GM13977 (cell line): ENCODE results near the gene TEX53.

ENCODE experiments used
- DNase-seq: peaks from one replicate; pipeline ENCODE4 v3.0.0; 2012; ENCODE audit warnings: low spot score
- in situ Hi-C: fragments of 300-500 bp; cut with MboI; formaldehyde crosslinking; loops from one replicate; pipeline ENCODE4 v1.12.0; 2022; ENCODE audit warnings: low sequenced_read_pairs, low pct_unique_long_range_greater_than_20kb, mixed read lengths, inconsistent platforms; ENCODE audit not compliant: unreplicated experiment
- TF ChIP-seq, protein P1 (sequence below): IDR thresholded peaks from 2 replicates; pipeline ENCODE4 v1.5.1; 2012; ENCODE audit warnings: mild to moderate bottlenecking, control low read depth; ENCODE audit not compliant: insufficient read depth; ENCODE audit errors: extremely low read depth, missing control alignments

TEX53 gene

GRCh38 chr9:114613919-114614318, 43.7 kb downstream of the TEX53 start:
- in situ Hi-C loops: no loop called here
- TF ChIP-seq, protein P1, sequence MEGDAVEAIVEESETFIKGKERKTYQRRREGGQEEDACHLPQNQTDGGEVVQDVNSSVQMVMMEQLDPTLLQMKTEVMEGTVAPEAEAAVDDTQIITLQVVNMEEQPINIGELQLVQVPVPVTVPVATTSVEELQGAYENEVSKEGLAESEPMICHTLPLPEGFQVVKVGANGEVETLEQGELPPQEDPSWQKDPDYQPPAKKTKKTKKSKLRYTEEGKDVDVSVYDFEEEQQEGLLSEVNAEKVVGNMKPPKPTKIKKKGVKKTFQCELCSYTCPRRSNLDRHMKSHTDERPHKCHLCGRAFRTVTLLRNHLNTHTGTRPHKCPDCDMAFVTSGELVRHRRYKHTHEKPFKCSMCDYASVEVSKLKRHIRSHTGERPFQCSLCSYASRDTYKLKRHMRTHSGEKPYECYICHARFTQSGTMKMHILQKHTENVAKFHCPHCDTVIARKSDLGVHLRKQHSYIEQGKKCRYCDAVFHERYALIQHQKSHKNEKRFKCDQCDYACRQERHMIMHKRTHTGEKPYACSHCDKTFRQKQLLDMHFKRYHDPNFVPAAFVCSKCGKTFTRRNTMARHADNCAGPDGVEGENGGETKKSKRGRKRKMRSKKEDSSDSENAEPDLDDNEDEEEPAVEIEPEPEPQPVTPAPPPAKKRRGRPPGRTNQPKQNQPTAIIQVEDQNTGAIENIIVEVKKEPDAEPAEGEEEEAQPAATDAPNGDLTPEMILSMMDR: no peak
- no peak for DNase-seq

DNA sequence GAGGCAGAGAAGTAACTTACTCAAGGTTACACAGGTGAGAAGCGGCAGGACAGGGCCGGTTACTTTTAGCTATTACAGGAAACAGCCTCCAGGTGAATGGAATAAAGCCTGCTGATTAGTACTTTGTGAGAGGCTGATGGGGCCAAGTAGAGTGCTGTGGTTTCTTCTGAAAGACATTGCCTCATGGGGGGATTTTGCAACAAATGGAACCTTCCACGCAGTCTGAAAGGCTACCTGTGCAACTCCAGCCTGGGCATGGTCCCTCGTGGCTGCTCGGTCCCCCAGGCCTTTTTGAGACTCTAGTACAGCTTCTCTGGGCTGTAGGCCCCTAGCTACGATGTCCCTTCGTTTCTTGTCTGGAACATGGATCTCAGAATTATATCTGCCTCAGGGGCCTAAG, 44.5 kb downstream of the TEX53 start:
- DNase-seq: no peak
- TF ChIP-seq, protein P1: no peak
- in situ Hi-C loops: no loop called here

DNA sequence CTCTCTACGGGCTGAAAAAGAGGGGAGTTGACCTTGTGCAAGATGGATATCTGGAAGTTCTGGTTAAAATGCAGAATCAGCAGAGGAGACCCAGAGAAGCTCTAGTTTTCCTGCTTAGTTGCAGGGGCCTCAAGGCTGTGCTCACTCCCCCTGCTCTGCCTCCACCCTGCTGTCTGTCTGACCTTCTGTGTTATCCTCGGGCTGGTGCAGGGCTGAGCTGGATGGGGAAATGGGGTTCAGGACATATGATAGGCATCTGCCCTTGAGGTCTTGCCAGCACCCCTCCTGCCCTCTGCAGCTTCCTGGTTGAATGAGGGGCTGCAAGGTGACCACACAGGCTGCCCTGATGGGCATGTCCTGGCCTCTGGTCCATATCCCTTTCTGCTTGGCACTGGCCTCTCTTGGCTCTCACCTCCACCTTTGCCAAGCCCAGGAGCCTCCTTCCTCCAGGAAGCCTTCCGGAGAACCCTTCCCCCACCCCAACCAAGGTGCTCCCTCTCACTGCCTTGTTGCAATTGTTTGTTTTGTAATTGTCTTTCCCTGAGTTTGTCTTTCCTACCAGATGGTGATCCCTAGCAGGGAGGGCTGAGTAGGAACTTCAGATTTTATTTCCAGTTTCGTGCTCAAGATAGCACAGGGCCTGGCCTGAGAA, 45.2 kb downstream of the TEX53 start:
- no peak for DNase-seq
- TF ChIP-seq, protein P1: no peak
- in situ Hi-C loops: no loop called here

GRCh38 chr9:114611516-114612271, 45.9 kb downstream of the TEX53 start:
- peak; percentile 59 for DNase-seq
- in situ Hi-C loops: no loop called here
- TF ChIP-seq, protein P1: no peak

- TF ChIP-seq, protein P1: no peak
- in situ Hi-C loops: no loop called here
- no peak for DNase-seq
Measured at GRCh38 chr9:114608525-114608796, 49.1 kb downstream of the TEX53 start.

- in situ Hi-C loops: no loop called here
- peak; percentile 34 for DNase-seq
- TF ChIP-seq, protein P1: no peak
Measured at GRCh38 chr9:114607671-114608524, 49.7 kb downstream of the TEX53 start.
